ENCODE data around the gene KRT82.

GRCh38 chr12:52416795-52417194 is 10.7 kb upstream of the KRT82 start:
- no peak for TF ChIP-seq CTCF (IDR thresholded peaks at IDR 0.05)
- TF ChIP-seq ZFX (IDR thresholded peaks at IDR 0.05; ENCODE audit: borderline replicate concordance): no peak

Measured in 22Rv1 (cell line).